Measurements from ENCODE around the gene PPP3R1. TPM values are rescaled to one million over a fixed set of nuclear protein-coding genes. Genes with fewer than 3 reads are reported as not detected.
"Not testable (repeated sequence)": the region's sequence is repeated elsewhere in the genome, so short reads cannot be mapped to it uniquely, and the experiment has no call there.

Gene PPP3R1
- total RNA-seq, 1 donor from 2014 or later = 41.6 TPM

GRCh38 chr2:68203587-68203986 is 48.7 kb downstream of the PPP3R1 start:
- ATAC-seq (no peak), DNase-seq (ENCODE audit: missing footprints) (no peak)
- intact Hi-C loops (cut with DNase I) = no loop called here

GRCh38 chr2:68200157-68200787 is 52.1 kb downstream of the PPP3R1 start:
- no peak for DNase-seq (ENCODE audit: missing footprints)
- ATAC-seq = no peak
- intact Hi-C loops (cut with DNase I) = no loop called here

- intact Hi-C loops (cut with DNase I) = loop anchor here (2.0 to 10.0 kb wide), 5 partner anchors 55 to 246 kb away; no protein-coding TSS in a partner anchor
- DNase-seq (ENCODE audit: missing footprints) = no peak
- ATAC-seq = peak; percentile 34
These were observed 56.1 kb downstream of the PPP3R1 start for GRCh38 chr2:68196120-68196716.

- DNase-seq (ENCODE audit: missing footprints) (no peak), ATAC-seq (no peak)
- intact Hi-C loops (cut with DNase I) = loop anchor here (5.0 to 10.0 kb wide), 3 partner anchors 73 to 247 kb away; no protein-coding TSS in a partner anchor
These were observed 57.2 kb downstream of the PPP3R1 start for GRCh38 chr2:68195096-68195495.

GRCh38 chr2:68193787-68194372 is 58.5 kb downstream of the PPP3R1 start:
- intact Hi-C loops (cut with DNase I) = loop anchor here (10.0 kb wide), 1 partner anchor 161 kb away; no protein-coding TSS in a partner anchor
- DNase-seq (ENCODE audit: missing footprints) (no peak), ATAC-seq (no peak)

GRCh38 chr2:68193144-68193543 is 59.2 kb downstream of the PPP3R1 start:
- intact Hi-C loops (cut with DNase I) = loop anchor here (10.0 kb wide), 1 partner anchor 162 kb away; no protein-coding TSS in a partner anchor

GRCh38 chr2:68190991-68191731 is 61.2 kb downstream of the PPP3R1 start:
- intact Hi-C loops (cut with DNase I) = loop anchor here (10.0 kb wide), 1 partner anchor 164 kb away; no protein-coding TSS in a partner anchor
- no peak for ATAC-seq
- DNase-seq (ENCODE audit: missing footprints) = no peak

More at GRCh38 chr2:68193144-68193543, 59.2 kb downstream of the PPP3R1 start:
- ATAC-seq = no peak
- no peak for DNase-seq (ENCODE audit: missing footprints)

- no peak for DNase-seq (ENCODE audit: missing footprints)
- intact Hi-C loops (cut with DNase I) = loop anchor here (10.0 kb wide), 1 partner anchor 165 kb away; no protein-coding TSS in a partner anchor
- no peak for ATAC-seq
These were observed 62.1 kb downstream of the PPP3R1 start for GRCh38 chr2:68189991-68190784.

GRCh38 chr2:68188831-68189230 is 63.5 kb downstream of the PPP3R1 start:
- DNase-seq (ENCODE audit: missing footprints) = no peak
- intact Hi-C loops (cut with DNase I) = no loop called here

GRCh38 chr2:68187329-68187728 is 65.0 kb downstream of the PPP3R1 start:
- intact Hi-C loops (cut with DNase I) = no loop called here
- DNase-seq (ENCODE audit: missing footprints) (no peak), ATAC-seq (no peak)

More at GRCh38 chr2:68188831-68189230, 63.5 kb downstream of the PPP3R1 start:
- no peak for ATAC-seq

GRCh38 chr2:68185541-68186164 is 66.7 kb downstream of the PPP3R1 start:
- ATAC-seq = no peak
- no peak for DNase-seq (ENCODE audit: missing footprints)
- intact Hi-C loops (cut with DNase I) = no loop called here

GRCh38 chr2:68182902-68183301 is 69.4 kb downstream of the PPP3R1 start:
- no peak for DNase-seq (ENCODE audit: missing footprints)
- intact Hi-C loops (cut with DNase I) = no loop called here
- no peak for ATAC-seq

GRCh38 chr2:68178954-68179627 is 73.2 kb downstream of the PPP3R1 start:
- no peak for DNase-seq (ENCODE audit: missing footprints)
- intact Hi-C loops (cut with DNase I) = no loop called here
- ATAC-seq = no peak

- no peak for ATAC-seq
- DNase-seq (ENCODE audit: missing footprints) = no peak
- intact Hi-C loops (cut with DNase I) = no loop called here
These were observed 73.9 kb downstream of the PPP3R1 start for GRCh38 chr2:68178432-68178831.

- intact Hi-C loops (cut with DNase I) = no loop called here
These were observed 74.8 kb downstream of the PPP3R1 start for GRCh38 chr2:68177541-68177940.

GRCh38 chr2:68176657-68177056 is 75.7 kb downstream of the PPP3R1 start:
- intact Hi-C loops (cut with DNase I) = no loop called here
- DNase-seq (ENCODE audit: missing footprints) (no peak), ATAC-seq (no peak)

More at GRCh38 chr2:68177541-68177940, 74.8 kb downstream of the PPP3R1 start:
- ATAC-seq = no peak
- DNase-seq (ENCODE audit: missing footprints) = no peak

GRCh38 chr2:68175210-68175609 is 77.1 kb downstream of the PPP3R1 start:
- ATAC-seq; DNase-seq (ENCODE audit: missing footprints); intact Hi-C loops (cut with DNase I): not testable (repeated sequence)

Measured in Right ventricle myocardium inferior (tissue), 1 donor.